ENCODE results near the gene PPP1R9A.

DNA sequence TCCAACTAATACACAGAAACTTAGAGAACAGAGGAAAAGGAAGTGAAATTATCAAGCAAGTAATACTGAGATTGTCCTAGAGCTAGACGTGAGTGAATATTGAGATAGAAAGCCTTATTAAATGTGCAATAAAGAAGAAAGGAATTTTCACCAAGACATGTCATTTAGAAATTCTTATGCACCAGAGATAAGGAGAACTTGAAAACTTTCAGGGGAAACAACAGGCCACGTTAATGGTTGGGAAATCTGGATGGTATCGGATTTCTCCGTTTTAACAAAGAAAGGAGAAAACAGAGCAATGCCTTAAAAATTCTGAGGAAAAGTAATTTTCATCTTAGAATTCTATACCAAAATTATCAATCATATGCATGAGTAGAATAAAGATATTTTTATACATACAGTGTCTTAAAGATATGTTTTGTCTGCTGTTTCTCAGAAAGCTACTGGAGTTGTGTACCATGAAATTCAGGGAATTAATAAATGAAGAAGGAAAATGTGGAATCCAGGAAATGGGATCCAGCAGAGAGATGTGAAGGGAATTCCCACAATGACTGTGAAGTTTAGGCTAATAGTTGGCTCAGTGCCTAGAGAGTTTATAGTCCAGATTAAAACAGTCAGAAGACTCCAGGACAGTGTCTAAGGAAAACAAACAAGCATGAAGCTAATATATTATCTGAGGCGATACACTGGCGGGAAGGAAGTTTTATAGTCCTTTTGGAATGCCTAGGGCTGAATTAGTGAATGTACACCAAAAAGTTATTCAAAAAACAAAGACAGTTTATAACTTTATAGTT, 159.5 kb downstream of the PPP1R9A start:
- no peak for TF ChIP-seq EZH2 (IDR thresholded peaks at IDR 0.05; ENCODE audit: borderline replicate concordance, low read depth, low read length, severe bottlenecking)
- TF ChIP-seq, protein P1, sequence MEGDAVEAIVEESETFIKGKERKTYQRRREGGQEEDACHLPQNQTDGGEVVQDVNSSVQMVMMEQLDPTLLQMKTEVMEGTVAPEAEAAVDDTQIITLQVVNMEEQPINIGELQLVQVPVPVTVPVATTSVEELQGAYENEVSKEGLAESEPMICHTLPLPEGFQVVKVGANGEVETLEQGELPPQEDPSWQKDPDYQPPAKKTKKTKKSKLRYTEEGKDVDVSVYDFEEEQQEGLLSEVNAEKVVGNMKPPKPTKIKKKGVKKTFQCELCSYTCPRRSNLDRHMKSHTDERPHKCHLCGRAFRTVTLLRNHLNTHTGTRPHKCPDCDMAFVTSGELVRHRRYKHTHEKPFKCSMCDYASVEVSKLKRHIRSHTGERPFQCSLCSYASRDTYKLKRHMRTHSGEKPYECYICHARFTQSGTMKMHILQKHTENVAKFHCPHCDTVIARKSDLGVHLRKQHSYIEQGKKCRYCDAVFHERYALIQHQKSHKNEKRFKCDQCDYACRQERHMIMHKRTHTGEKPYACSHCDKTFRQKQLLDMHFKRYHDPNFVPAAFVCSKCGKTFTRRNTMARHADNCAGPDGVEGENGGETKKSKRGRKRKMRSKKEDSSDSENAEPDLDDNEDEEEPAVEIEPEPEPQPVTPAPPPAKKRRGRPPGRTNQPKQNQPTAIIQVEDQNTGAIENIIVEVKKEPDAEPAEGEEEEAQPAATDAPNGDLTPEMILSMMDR (IDR thresholded peaks at IDR 0.05; ENCODE audit: borderline replicate concordance, extremely low read depth, low read length, poor library complexity, severe bottlenecking) = no peak
